Measurements from ENCODE around the gene CARMIL1.

CARMIL1 gene

GRCh38 chr6:25661129-25661779 is 382.1 kb downstream of the CARMIL1 start:
- DNase-seq (ENCODE audit: low spot score) = no peak
- no peak for TF ChIP-seq CTCF (IDR thresholded peaks at IDR 0.05; ENCODE audit: borderline replicate concordance, control extremely low read depth, extremely low read depth, insufficient read depth, missing control alignments)
- in situ Hi-C loops (cut with MboI; ENCODE audit: low sequenced_read_pairs, unreplicated experiment) = no loop called here

- in situ Hi-C loops (cut with MboI; ENCODE audit: low sequenced_read_pairs, unreplicated experiment) = no loop called here
- TF ChIP-seq CTCF (IDR thresholded peaks at IDR 0.05; ENCODE audit: borderline replicate concordance, control extremely low read depth, extremely low read depth, insufficient read depth, missing control alignments) = no peak
- no peak for DNase-seq (ENCODE audit: low spot score)
Observed at GRCh38 chr6:25665455-25665854, 386.3 kb downstream of the CARMIL1 start.

GRCh38 chr6:25669413-25669812 is 390.2 kb downstream of the CARMIL1 start:
- TF ChIP-seq CTCF (IDR thresholded peaks at IDR 0.05; ENCODE audit: borderline replicate concordance, control extremely low read depth, extremely low read depth, insufficient read depth, missing control alignments) = no peak
- no peak for DNase-seq (ENCODE audit: low spot score)
- in situ Hi-C loops (cut with MboI; ENCODE audit: low sequenced_read_pairs, unreplicated experiment) = no loop called here

Measured in GM13976 (cell line).